IMR-90 (cell line): ENCODE measurements around the gene FREM3. TPM values are rescaled to one million over a fixed set of nuclear protein-coding genes. Genes with fewer than 3 reads are reported as not detected.
A peak's percentile ranks its signal among the peaks of the same experiment; 100 is the strongest.

Experiments
- ATAC-seq: fragments of 200-7000 bp; cut with Tn5 transposase; 2 replicates; pipeline ENCODE4 v1.9.1; 2020; ENCODE audit warnings: low read depth, mild to moderate bottlenecking, moderate library complexity
- BruUV-seq: library from RNA; stranded (reverse); fragments of 400-500 nt; replicated peaks from 2 replicates; lab custom pipeline; 2021; lab: Mats Ljungman, UMichigan
- CTCF ChIA-PET: fragments of 300-600 bp; formaldehyde crosslinking; extraction: SDS; loops from one replicate; lab custom pipeline; 2021; ENCODE audit warnings: antibody characterized with exemption; lab: Yijun Ruan, JAX
- POLR2A ChIA-PET: fragments of 300-600 bp; sonication (Branson Sonifier 250); formaldehyde crosslinking; loops from one replicate; lab custom pipeline; 2022; ENCODE audit warnings: antibody characterized with exemption; ENCODE audit not compliant: unreplicated experiment; lab: Charles Lee
- DNase-seq: peaks from one replicate; pipeline ENCODE4 v3.0.0; 2013
- H2AFZ ChIP-seq: replicated peaks from 2 replicates; pipeline ENCODE3; 2013; ENCODE audit warnings: low read length, mild to moderate bottlenecking; ENCODE audit not compliant: poor library complexity
- H2AK5ac ChIP-seq: 2 replicates; pipeline ENCODE4 v1.6.1; 2013; ENCODE audit warnings: low read depth, low read length, inconsistent platforms
- H2AK9ac ChIP-seq: replicated peaks from 2 replicates; pipeline ENCODE3; 2013; ENCODE audit warnings: mild to moderate bottlenecking, low read depth, low read length, moderate library complexity; ENCODE audit not compliant: poor library complexity
- H2BK120ac ChIP-seq: 2 replicates; pipeline ENCODE4 v1.6.1; 2013; ENCODE audit warnings: low read depth, low read length, inconsistent platforms
- H2BK15ac ChIP-seq: 3 replicates; pipeline ENCODE4 v1.6.1; 2013; ENCODE audit warnings: low read depth, low read length, inconsistent platforms
- H2BK20ac ChIP-seq: 2 replicates; pipeline ENCODE4 v1.6.1; 2013; ENCODE audit warnings: low read depth, mild to moderate bottlenecking, inconsistent platforms, low read length, moderate library complexity
- H2BK5ac ChIP-seq: 2 replicates; pipeline ENCODE4 v1.6.1; 2013; ENCODE audit warnings: mild to moderate bottlenecking, low read depth, low read length, inconsistent platforms; ENCODE audit not compliant: poor library complexity, severe bottlenecking
- H3K14ac ChIP-seq: replicated peaks from 2 replicates; pipeline ENCODE4 v1.6.1; 2013; ENCODE audit warnings: low read depth, low read length, inconsistent platforms
- H3K18ac ChIP-seq: 2 replicates; pipeline ENCODE4 v1.6.1; 2013; ENCODE audit warnings: low read depth, low read length, control low read depth
- H3K23ac ChIP-seq: 2 replicates; pipeline ENCODE4 v1.6.1; 2013; ENCODE audit warnings: low read depth, low read length, inconsistent platforms
- H3K27ac ChIP-seq: 2 replicates; pipeline ENCODE4 v1.5.1; 2013; ENCODE audit warnings: mild to moderate bottlenecking, control low read depth, low read length; ENCODE audit not compliant: insufficient read depth
- H3K27me3 ChIP-seq: 2 replicates; pipeline ENCODE4 v1.6.1; 2013; ENCODE audit warnings: low read length; ENCODE audit not compliant: control insufficient read depth, insufficient read depth
- H3K36me3 ChIP-seq: 2 replicates; pipeline ENCODE4 v1.6.1; 2013; ENCODE audit warnings: low read length, mixed read lengths; ENCODE audit not compliant: control insufficient read depth, insufficient read depth
- H3K4ac ChIP-seq: 2 replicates; pipeline ENCODE4 v1.6.1; 2013; ENCODE audit warnings: low read depth, low read length, inconsistent platforms
- H3K4me1 ChIP-seq: 2 replicates; pipeline ENCODE4 v1.6.1; 2013; ENCODE audit warnings: low read length, mixed read lengths; ENCODE audit not compliant: control insufficient read depth, insufficient read depth
- H3K4me2 ChIP-seq: 2 replicates; pipeline ENCODE4 v1.6.1; 2013; ENCODE audit warnings: low read depth, mild to moderate bottlenecking, control low read depth, low read length, moderate library complexity
- H3K4me3 ChIP-seq: 2 replicates; pipeline ENCODE4 v1.5.1; 2013; ENCODE audit warnings: low read depth, mild to moderate bottlenecking, control low read depth, low read length, moderate library complexity; ENCODE audit not compliant: insufficient read depth
- H3K56ac ChIP-seq: 2 replicates; pipeline ENCODE4 v1.6.1; 2013; ENCODE audit warnings: low read length, inconsistent platforms; ENCODE audit not compliant: insufficient read depth; ENCODE audit errors: extremely low read depth
- H3K79me1 ChIP-seq, 2 experiments: 2 replicates each; pipeline ENCODE4 v1.6.1; 2013; ENCODE audit warnings: low read length in 2 of 2, inconsistent platforms in 1 of 2, low read depth in 1 of 2
- H3K9ac ChIP-seq: 2 replicates; pipeline ENCODE4 v1.6.1; 2013; ENCODE audit warnings: low read depth, low read length, control low read depth
- H3K9me1 ChIP-seq: 2 replicates; pipeline ENCODE4 v1.6.1; 2013; ENCODE audit warnings: low read length, inconsistent platforms; ENCODE audit not compliant: insufficient read depth
- H3K9me3 ChIP-seq: 2 replicates; pipeline ENCODE4 v1.6.1; 2013; ENCODE audit warnings: low read length; ENCODE audit not compliant: control insufficient read depth, insufficient read depth
- H4K20me1 ChIP-seq: 2 replicates; pipeline ENCODE4 v1.6.1; 2013; ENCODE audit warnings: low read length, inconsistent platforms; ENCODE audit not compliant: insufficient read depth
- H4K5ac ChIP-seq: 2 replicates; pipeline ENCODE4 v1.6.1; 2013; ENCODE audit warnings: mild to moderate bottlenecking, low read depth, low read length, control low read depth
- H4K8ac ChIP-seq, 2 experiments: 2 replicates each; pipeline ENCODE4 v1.6.1; 2013; ENCODE audit warnings: low read depth in 2 of 2, low read length in 2 of 2, control low read depth in 1 of 2, inconsistent platforms in 1 of 2
- H4K91ac ChIP-seq: 2 replicates; pipeline ENCODE4 v1.6.1; 2013; ENCODE audit warnings: low read depth, low read length, inconsistent platforms; ENCODE audit not compliant: insufficient read depth
- BHLHE40 ChIP-seq: fragments of 150-350 bp; IDR thresholded peaks from 2 replicates; pipeline ENCODE4 v1.6.1; 2016; ENCODE audit warnings: mild to moderate bottlenecking, low read depth, low read length
- CEBPB ChIP-seq: IDR thresholded peaks from 2 replicates; pipeline ENCODE4 v1.6.1; 2012; ENCODE audit warnings: low read depth, low read length, improper control_type of control experiment
- CHD1 ChIP-seq: IDR thresholded peaks from 2 replicates; pipeline ENCODE4 v1.6.1; 2012; ENCODE audit warnings: low read depth, low read length, improper control_type of control experiment
- CTCF ChIP-seq: conservative IDR thresholded peaks from 2 replicates; pipeline ENCODE4 v1.5.1; 2012; ENCODE audit warnings: mild to moderate bottlenecking, low read depth, low read length, improper control_type of control experiment
- ELK1 ChIP-seq: fragments of 150-350 bp; IDR thresholded peaks from 2 replicates; pipeline ENCODE4 v1.6.1; 2016; ENCODE audit warnings: low read depth, mild to moderate bottlenecking, low read length, moderate library complexity, borderline replicate concordance
- FOS ChIP-seq: fragments of 150-350 bp; IDR thresholded peaks from 2 replicates; pipeline ENCODE4 v1.6.1; 2016; ENCODE audit warnings: low read depth, low read length
- MAFK ChIP-seq: IDR thresholded peaks from 2 replicates; pipeline ENCODE4 v1.6.1; 2012; ENCODE audit warnings: low read depth, low read length, improper control_type of control experiment
- MAZ ChIP-seq: IDR thresholded peaks from 2 replicates; pipeline ENCODE4 v1.6.1; 2012; ENCODE audit warnings: low read depth, mild to moderate bottlenecking, low read length, improper control_type of control experiment, moderate library complexity, borderline replicate concordance
- MXI1 ChIP-seq: IDR thresholded peaks from 2 replicates; pipeline ENCODE4 v1.6.1; 2012; ENCODE audit warnings: low read depth, mild to moderate bottlenecking, low read length, moderate library complexity, borderline replicate concordance
- NFE2L2 ChIP-seq: fragments of 150-350 bp; IDR thresholded peaks from 2 replicates; pipeline ENCODE4 v1.6.1; 2016; ENCODE audit warnings: low read depth, mild to moderate bottlenecking, low read length
- POLR2A ChIP-seq: IDR thresholded peaks from 2 replicates; pipeline ENCODE4 v1.6.1; 2012; ENCODE audit warnings: mild to moderate bottlenecking, low read depth, low read length
- RAD21 ChIP-seq: IDR thresholded peaks from 2 replicates; pipeline ENCODE4 v1.6.1; 2012; ENCODE audit warnings: low read length, improper control_type of control experiment
- RCOR1 ChIP-seq: IDR thresholded peaks from 2 replicates; pipeline ENCODE4 v1.6.1; 2012; ENCODE audit warnings: mild to moderate bottlenecking, low read length, improper control_type of control experiment; ENCODE audit not compliant: insufficient replicate concordance
- RFX5 ChIP-seq: IDR thresholded peaks from 2 replicates; pipeline ENCODE4 v1.8.0; 2012; ENCODE audit warnings: low read depth, mild to moderate bottlenecking, low read length, moderate library complexity
- SMC3 ChIP-seq: fragments of 150-350 bp; IDR thresholded peaks from 2 replicates; pipeline ENCODE4 v1.6.1; 2016; ENCODE audit warnings: low read depth, mild to moderate bottlenecking, antibody characterized with exemption, low read length, moderate library complexity
- WGBS, 2 experiments: methylation state at CpG; one replicate each; pipeline versions ENCODE4 v1.1.5 to v1.1.7; 2013; ENCODE audit warnings: missing lambda C conversion rate in 2 of 2; ENCODE audit not compliant: insufficient read length in 1 of 2; ENCODE audit errors: extremely low coverage in 2 of 2; 5-methylcytosine and 5-hydroxymethylcytosine counted together
- dilution Hi-C: fragments of 300-500 bp; cut with HindIII; formaldehyde crosslinking; loops from one replicate; pipeline ENCODE4 v1.14.3; 2018; ENCODE audit warnings: low sequenced_read_pairs; ENCODE audit not compliant: unreplicated experiment
- in situ Hi-C: fragments of 300-500 bp; cut with MboI; formaldehyde crosslinking; loops from 3 replicates; pipeline ENCODE4 v1.14.3; 2019; ENCODE audit warnings: low sequenced_read_pairs, inconsistent platforms, mixed read lengths
- intact Hi-C: fragments of 100-400 bp; cut with micrococcal nuclease; formaldehyde crosslinking; loops from 2 replicates; pipeline ENCODE4 v1.10.0; 2022
- polyA plus RNA-seq, 3 experiments: library from polyadenylated mRNA; depleted of rRNA; stranded (reverse); fragments of >200 nt; gene quantifications; 2 replicates each; pipeline ENCODE4 v1.2.3, GENCODE V29; 2012; ENCODE audit warnings: low replicate concordance in 1 of 3
- total RNA-seq: library from RNA; depleted of rRNA; stranded (reverse); fragments of >200 nt; gene quantifications from 2 replicates; pipeline ENCODE4 v1.2.3, GENCODE V29; 2012
- TF ChIP-seq, protein P1 (sequence below): fragments of 150-350 bp; IDR thresholded peaks from 2 replicates; pipeline ENCODE4 v1.6.1; 2017; ENCODE audit warnings: mild to moderate bottlenecking, antibody characterized with exemption, low read length, low read depth

FREM3 gene
- total and polyA plus RNA-seq, 2 of the 4 experiments (the other 2 are of a cell fraction), result not detected

GRCh38 chr4:143555676-143556075 lies 144.8 kb downstream of the FREM3 start:
- TF ChIP-seq MXI1 (no peak), RCOR1 (no peak), CHD1 (no peak), CEBPB (no peak), BHLHE40 (no peak), POLR2A (no peak), SMC3 (no peak), RAD21 (no peak), MAFK (no peak), RFX5 (no peak), FOS (no peak), ELK1 (no peak), MAZ (no peak), CTCF (no peak), NFE2L2 (no peak)
- TF ChIP-seq, protein P1, sequence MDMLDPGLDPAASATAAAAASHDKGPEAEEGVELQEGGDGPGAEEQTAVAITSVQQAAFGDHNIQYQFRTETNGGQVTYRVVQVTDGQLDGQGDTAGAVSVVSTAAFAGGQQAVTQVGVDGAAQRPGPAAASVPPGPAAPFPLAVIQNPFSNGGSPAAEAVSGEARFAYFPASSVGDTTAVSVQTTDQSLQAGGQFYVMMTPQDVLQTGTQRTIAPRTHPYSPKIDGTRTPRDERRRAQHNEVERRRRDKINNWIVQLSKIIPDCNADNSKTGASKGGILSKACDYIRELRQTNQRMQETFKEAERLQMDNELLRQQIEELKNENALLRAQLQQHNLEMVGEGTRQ, result no peak
- Histone ChIP-seq H3K14ac (no peak overlapping the region), H2AFZ (no peak overlapping the region), H3K27ac (no peak overlapping the region), H2BK20ac (no peak overlapping the region), H2AK9ac (no peak overlapping the region), H3K4me1 (no peaks in the 10 kb centered on the region), H3K36me3 (peaks cover 7% of the 10 kb centered on the region), H3K23ac (no peak overlapping the region), H2BK5ac (no peak overlapping the region), H2BK15ac (no peak overlapping the region), H3K9me3 (no peaks in the 10 kb centered on the region), H3K4me2 (no peak overlapping the region), H3K18ac (no peak overlapping the region), H3K4me3 (no peak overlapping the region), H3K4ac (no peak overlapping the region), H2AK5ac (no peak overlapping the region), H3K27me3 (no peaks in the 10 kb centered on the region), H2BK120ac (no peak overlapping the region), H4K20me1 (no peaks in the 10 kb centered on the region), H3K79me1 (0 out of 4 replicates have a peak, but pooled peaks cover under 1 to 3% of the 10 kb centered on the region in 2 experiments), H4K8ac (no peak overlapping the region), H3K56ac (no peak overlapping the region), H3K9me1 (peaks cover 5% of the 10 kb centered on the region), H4K5ac (no peak overlapping the region), H4K91ac (no peak overlapping the region), H3K9ac (no peak overlapping the region)
- ChIA-PET CTCF (interaction anchor here (0.6 kb wide), 1 partner anchor 196 kb away, joined by 3 read pairs; no protein-coding TSS in a partner anchor), POLR2A (no interaction called here)
- ATAC-seq, result no peak
- WGBS, 2 experiments, result 100% methylated on average over 1 of the region's 5 CpGs; no CpG with 5 or more reads in 1 of the 2 experiments
- in situ Hi-C loops, result no loop called here
- intact Hi-C loops, result no loop called here
- DNase-seq, result peak; percentile 5
- dilution Hi-C loops, result no loop called here
- no TSS peak for BruUV-seq
